ENCODE data around the gene KIFC3.
"Not testable (repeated sequence)": the region's sequence is repeated elsewhere in the genome, so short reads cannot be mapped to it uniquely, and the experiment has no call there.

KIFC3 gene

GRCh38 chr16:57784334-57784733 lies 18.0 kb downstream of the KIFC3 start:
- no peak for DNase-seq

GRCh38 chr16:57783883-57784282 lies 18.4 kb downstream of the KIFC3 start:
- no peak for DNase-seq

GRCh38 chr16:57783116-57783515 lies 19.2 kb downstream of the KIFC3 start:
- DNase-seq, result no peak

- not testable (repeated sequence) for DNase-seq
Observed at GRCh38 chr16:57782607-57783055, 19.7 kb downstream of the KIFC3 start.

- no peak for DNase-seq
Observed at GRCh38 chr16:57781741-57782606, 20.3 kb downstream of the KIFC3 start.

GRCh38 chr16:57781349-57781740 lies 20.9 kb downstream of the KIFC3 start:
- DNase-seq, result no peak

GRCh38 chr16:57779836-57780235 lies 22.5 kb downstream of the KIFC3 start:
- not testable (repeated sequence) for DNase-seq

GRCh38 chr16:57778658-57779057 lies 23.6 kb downstream of the KIFC3 start:
- DNase-seq, result no peak

GRCh38 chr16:57775661-57776469 lies 26.4 kb downstream of the KIFC3 start:
- DNase-seq, result no peak

GRCh38 chr16:57774705-57775285 lies 27.5 kb downstream of the KIFC3 start:
- DNase-seq, result no peak

- no peak for DNase-seq
Observed at GRCh38 chr16:57773655-57774295, 28.5 kb downstream of the KIFC3 start.

GRCh38 chr16:57773019-57773418 lies 29.3 kb downstream of the KIFC3 start:
- no peak for DNase-seq

GRCh38 chr16:57771141-57771785 lies 31.0 kb downstream of the KIFC3 start:
- no peak for DNase-seq

- DNase-seq, result no peak
Observed at GRCh38 chr16:57770361-57770760, 31.9 kb downstream of the KIFC3 start.

GRCh38 chr16:57769541-57770145 lies 32.6 kb downstream of the KIFC3 start:
- DNase-seq, result no peak

- DNase-seq, result no peak
Observed at GRCh38 chr16:57766714-57767348, 35.5 kb downstream of the KIFC3 start.

GRCh38 chr16:57765160-57765728 lies 37.0 kb downstream of the KIFC3 start:
- DNase-seq, result no peak

- peak in 1 of 2 donors; percentile 28 for DNase-seq
Observed at GRCh38 chr16:57764341-57765159, 37.7 kb downstream of the KIFC3 start.

GRCh38 chr16:57764006-57764340 lies 38.3 kb downstream of the KIFC3 start:
- DNase-seq, result no peak

- no peak for DNase-seq
Observed at GRCh38 chr16:57763285-57764005, 38.8 kb downstream of the KIFC3 start.
